Skeletal muscle satellite cell (primary cell): Measurements from ENCODE around the gene BLNK.

Experiments
- H3K27me3 ChIP-seq: 2 replicates; pipeline ENCODE4 v1.7.0; 2013; ENCODE audit warnings: low read length; ENCODE audit not compliant: control insufficient read depth, insufficient read depth
- H3K36me3 ChIP-seq: 2 replicates; pipeline ENCODE4 v1.7.0; 2013; ENCODE audit warnings: mild to moderate bottlenecking, control low read depth, low read length; ENCODE audit not compliant: insufficient read depth
- H3K4me1 ChIP-seq: 2 replicates; pipeline ENCODE4 v1.7.0; 2013; ENCODE audit warnings: low read length; ENCODE audit not compliant: control insufficient read depth, insufficient read depth
- H3K4me2 ChIP-seq: 2 replicates; pipeline ENCODE4 v1.7.0; 2013; ENCODE audit warnings: mild to moderate bottlenecking, low read length
- H3K4me3 ChIP-seq: 2 replicates; pipeline ENCODE4 v1.7.0; 2013; ENCODE audit warnings: low read length
- H3K9ac ChIP-seq: 2 replicates; pipeline ENCODE4 v1.7.0; 2013; ENCODE audit warnings: mild to moderate bottlenecking, low read depth, low read length, moderate library complexity
- H3K9me3 ChIP-seq: replicated peaks from 2 replicates; pipeline ENCODE4 v1.7.0; 2013; ENCODE audit warnings: mild to moderate bottlenecking, control low read depth, low read length

The BLNK gene

DNA sequence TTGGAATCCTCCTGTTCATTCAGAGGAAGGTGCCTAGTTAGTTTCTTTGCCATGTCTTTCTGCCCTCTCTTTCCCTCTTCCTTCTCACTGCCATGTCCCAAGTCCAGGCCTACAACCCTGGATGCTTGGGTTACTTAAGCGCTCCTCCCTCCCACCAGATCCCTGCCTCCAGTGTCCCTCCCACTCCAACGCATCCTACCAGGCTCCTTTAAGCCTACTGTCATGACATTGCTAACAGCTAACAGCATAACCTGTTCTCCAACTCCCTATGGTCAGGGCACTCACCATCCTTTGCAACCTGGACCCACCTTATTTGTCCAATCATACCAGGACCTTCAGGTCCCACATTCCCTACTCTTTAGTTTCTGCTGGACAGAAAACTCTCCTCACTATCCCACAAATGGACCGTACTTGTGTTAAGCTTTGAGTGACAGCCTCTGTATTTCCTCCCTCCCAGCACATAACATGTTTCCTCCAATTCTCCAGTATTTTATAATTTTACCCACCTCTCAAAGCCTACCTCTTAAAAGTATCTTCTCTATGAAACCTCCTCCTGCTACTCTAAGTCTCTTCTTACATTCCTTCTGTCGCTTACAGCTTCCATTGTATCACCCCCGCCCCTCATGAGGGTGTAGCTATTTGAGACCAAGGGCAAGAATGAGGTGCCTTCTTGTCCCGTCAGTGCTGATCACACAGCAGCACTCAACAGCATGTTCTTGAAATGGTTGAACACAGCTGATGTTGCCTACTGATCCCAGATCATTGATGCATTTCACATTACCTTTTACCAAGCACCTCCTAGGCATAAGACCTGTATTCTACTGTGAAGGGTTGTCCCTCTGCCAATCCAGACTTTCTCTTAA is 1.7 kb downstream of the BLNK start:
- Histone ChIP-seq H3K4me2 (no peak overlapping the region), H3K4me3 (no peak overlapping the region), H3K4me1 (no peaks in the 10 kb centered on the region), H3K36me3 (no peaks in the 10 kb centered on the region), H3K9ac (no peak overlapping the region), H3K27me3 (peaks cover 8% of the 10 kb centered on the region), H3K9me3 (no peaks in the 10 kb centered on the region)

DNA sequence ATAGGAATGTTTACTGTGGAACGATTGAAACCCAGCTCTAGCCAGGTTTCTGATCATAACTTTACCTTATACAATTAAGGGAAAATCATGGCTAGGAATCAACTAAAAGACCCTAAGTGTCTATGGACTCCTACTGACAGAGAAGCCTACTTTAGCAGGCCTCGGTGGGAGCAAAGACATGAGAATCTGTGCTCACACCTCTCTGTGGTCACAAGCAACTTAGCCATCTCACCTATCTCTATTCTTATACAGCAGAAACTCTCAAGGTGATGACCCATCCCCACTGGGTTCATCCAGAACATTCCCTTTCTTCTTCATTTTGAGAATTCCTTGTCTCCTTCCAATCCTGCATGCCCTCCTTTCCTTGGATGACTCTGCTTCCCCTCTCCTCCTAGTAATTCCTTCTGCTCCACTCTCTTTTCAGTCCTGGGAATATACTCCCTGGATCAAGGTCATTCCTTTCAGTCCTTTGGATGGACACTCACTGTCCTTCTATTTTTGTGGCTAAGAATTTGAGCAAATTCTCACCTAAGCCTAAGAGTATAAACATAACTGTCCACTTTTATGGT is 2.9 kb downstream of the BLNK start:
- no peaks in the 10 kb centered on the region for H3K9me3 ChIP-seq
- H3K27me3 ChIP-seq, result peaks cover 8% of the 10 kb centered on the region
- no peaks in the 10 kb centered on the region for H3K36me3 ChIP-seq
- no peaks in the 10 kb centered on the region for H3K4me1 ChIP-seq
- no peak overlapping the region for H3K9ac ChIP-seq
- no peak overlapping the region for H3K4me2 ChIP-seq
- H3K4me3 ChIP-seq, result no peak overlapping the region

DNA sequence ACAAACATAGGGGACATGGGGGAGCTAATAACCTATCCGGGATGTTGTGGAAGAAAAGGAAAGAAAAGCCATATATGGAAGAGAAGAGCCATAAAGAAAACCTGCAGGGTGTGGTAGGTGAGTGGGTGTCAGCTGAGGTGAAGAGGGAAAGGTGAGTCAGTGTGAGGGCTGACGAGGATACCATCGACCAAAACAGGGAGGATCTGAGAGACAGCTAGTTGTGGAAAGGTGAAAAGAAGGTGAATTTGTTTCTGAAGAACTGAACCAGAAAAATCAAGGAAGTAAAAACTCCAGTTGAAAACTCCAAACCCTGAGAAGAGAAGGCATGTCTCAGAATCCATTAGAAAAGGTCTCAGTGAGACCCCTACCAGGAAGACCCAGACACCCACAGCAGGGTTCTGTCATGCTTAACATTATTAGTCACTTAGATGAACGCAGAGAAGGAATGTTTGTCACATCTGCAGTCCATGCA is 4.1 kb downstream of the BLNK start:
- no peak overlapping the region for H3K9ac ChIP-seq
- H3K4me1 ChIP-seq, result no peaks in the 10 kb centered on the region
- H3K27me3 ChIP-seq, result peaks cover 6% of the 10 kb centered on the region
- no peaks in the 10 kb centered on the region for H3K36me3 ChIP-seq
- no peak overlapping the region for H3K4me2 ChIP-seq
- no peaks in the 10 kb centered on the region for H3K9me3 ChIP-seq
- H3K4me3 ChIP-seq, result no peak overlapping the region

DNA sequence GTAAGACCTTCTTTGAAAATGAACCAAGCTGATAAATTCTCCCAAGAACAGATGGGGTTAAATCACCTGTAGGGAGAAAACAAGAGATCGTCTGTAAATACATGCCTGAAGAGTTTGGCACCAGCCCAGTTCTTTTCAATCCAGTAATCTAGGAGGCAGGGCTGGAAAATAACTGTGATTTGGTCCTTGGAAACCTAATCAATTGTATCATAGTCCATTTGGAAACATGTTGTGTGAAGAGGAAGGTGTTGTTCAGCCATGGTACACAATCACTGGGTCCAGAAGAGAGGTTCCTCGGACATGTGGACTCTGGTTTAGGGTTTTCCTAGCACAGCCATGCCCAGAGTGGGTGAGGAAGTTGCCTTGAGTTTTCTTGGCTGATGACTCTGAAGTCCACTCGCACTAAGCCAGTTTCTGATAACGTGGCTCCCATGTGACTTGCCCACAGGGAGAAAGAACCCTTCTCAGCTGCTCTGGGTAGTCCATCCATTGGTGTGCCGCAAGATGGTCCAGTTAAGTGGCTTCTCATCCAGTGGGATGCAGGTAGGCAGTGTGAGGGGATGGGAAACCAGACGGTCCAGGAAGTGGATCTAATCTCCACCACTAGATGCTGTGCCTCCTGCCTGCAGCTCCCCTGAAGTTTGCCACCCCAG is 5.1 kb downstream of the BLNK start:
- no peaks in the 10 kb centered on the region for H3K4me1 ChIP-seq
- no peak overlapping the region for H3K4me3 ChIP-seq
- H3K9ac ChIP-seq, result no peak overlapping the region
- H3K27me3 ChIP-seq, result peaks cover 3% of the 10 kb centered on the region
- no peak overlapping the region for H3K4me2 ChIP-seq
- no peaks in the 10 kb centered on the region for H3K9me3 ChIP-seq
- no peaks in the 10 kb centered on the region for H3K36me3 ChIP-seq

DNA sequence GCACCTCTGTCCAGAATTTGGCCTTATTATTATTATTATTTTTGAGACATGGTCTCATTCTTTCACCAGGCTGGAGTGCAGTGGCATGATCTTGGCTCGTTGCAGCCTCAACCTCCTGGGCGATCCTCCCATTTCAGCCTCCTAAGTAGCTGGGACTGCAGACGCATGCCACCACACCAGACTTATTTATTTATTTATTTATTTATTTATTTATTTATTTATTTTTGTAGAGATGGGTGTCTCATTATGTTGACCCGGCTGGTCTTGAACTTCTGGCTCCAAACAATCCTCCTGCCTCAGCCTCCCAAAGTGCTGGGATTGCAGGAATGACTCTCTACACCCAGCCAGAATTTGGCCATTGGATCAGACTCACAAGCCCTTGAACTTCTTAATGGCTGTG is 6.4 kb downstream of the BLNK start:
- Histone ChIP-seq H3K4me3 (no peak overlapping the region), H3K4me1 (no peaks in the 10 kb centered on the region), H3K9ac (no peak overlapping the region), H3K9me3 (no peaks in the 10 kb centered on the region), H3K4me2 (no peak overlapping the region), H3K27me3 (peaks cover 3% of the 10 kb centered on the region), H3K36me3 (no peaks in the 10 kb centered on the region)

DNA sequence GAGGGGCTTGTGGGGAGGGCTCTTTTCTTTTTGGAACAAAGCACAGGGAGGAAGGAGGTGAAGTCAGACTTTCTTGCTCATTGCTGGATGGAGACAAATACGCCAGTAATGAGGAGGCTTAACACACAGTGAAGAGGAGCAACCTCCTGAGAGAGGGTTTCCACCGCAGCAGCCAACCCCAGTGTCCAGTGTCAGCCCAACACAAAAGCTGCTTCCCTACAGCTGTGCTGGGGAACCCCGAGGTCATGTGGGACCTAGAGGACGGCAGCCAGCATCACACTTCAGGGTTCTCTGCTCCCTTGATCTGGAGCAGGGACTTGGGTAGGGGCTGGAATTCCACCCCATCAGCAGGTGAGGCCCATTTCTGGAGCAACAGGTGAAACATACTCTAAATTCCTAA is 7.7 kb downstream of the BLNK start:
- Histone ChIP-seq H3K9me3 (no peaks in the 10 kb centered on the region), H3K27me3 (peaks cover 3% of the 10 kb centered on the region), H3K36me3 (no peaks in the 10 kb centered on the region), H3K9ac (no peak overlapping the region), H3K4me2 (no peak overlapping the region), H3K4me1 (no peaks in the 10 kb centered on the region), H3K4me3 (no peak overlapping the region)

DNA sequence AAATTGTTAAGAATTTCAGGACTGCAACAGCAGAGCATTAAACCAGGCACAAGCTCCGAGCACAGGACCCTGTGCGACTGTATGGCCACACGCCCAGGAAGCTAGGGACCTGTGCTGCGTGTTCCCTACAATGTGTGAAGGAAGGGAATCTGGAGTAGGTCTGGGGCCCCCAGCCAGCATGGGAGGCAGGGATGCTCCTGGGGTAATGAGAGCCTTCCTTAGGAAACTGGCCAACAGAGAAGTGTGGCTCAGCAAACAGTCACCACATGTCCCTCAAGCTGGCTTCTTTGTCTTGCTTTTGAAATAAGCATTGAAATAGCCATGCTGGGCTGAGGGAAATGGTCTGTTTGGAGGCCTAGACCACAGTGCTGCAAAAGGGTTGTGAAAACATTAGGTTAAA is 8.2 kb downstream of the BLNK start:
- Histone ChIP-seq H3K27me3 (peaks cover 3% of the 10 kb centered on the region), H3K9me3 (no peaks in the 10 kb centered on the region), H3K9ac (no peak overlapping the region), H3K36me3 (no peaks in the 10 kb centered on the region), H3K4me1 (no peaks in the 10 kb centered on the region), H3K4me2 (no peak overlapping the region), H3K4me3 (no peak overlapping the region)

DNA sequence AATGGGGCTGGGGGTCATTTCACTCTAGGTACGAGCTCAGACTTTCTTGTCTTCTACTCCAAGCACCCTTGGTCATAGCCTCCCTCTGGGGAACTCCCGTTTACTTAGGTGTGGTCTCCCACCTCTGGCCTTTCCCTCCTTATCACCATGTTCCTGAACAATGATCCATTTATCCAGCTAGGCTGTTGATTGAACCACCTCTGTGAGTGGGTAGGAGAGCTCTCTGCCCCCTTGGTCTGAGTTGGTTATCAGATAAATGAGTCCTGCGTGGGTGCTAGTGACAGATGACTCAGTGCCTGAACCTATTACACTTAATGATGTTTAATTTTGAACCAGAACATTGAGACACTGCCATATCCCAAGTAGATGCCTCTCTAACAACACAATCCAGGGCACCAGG is 9.4 kb downstream of the BLNK start:
- no peaks in the 10 kb centered on the region for H3K4me1 ChIP-seq
- H3K4me3 ChIP-seq, result no peak overlapping the region
- H3K27me3 ChIP-seq, result peaks cover 3% of the 10 kb centered on the region
- H3K36me3 ChIP-seq, result no peaks in the 10 kb centered on the region
- no peak overlapping the region for H3K9ac ChIP-seq
- H3K9me3 ChIP-seq, result no peaks in the 10 kb centered on the region
- H3K4me2 ChIP-seq, result no peak overlapping the region

DNA sequence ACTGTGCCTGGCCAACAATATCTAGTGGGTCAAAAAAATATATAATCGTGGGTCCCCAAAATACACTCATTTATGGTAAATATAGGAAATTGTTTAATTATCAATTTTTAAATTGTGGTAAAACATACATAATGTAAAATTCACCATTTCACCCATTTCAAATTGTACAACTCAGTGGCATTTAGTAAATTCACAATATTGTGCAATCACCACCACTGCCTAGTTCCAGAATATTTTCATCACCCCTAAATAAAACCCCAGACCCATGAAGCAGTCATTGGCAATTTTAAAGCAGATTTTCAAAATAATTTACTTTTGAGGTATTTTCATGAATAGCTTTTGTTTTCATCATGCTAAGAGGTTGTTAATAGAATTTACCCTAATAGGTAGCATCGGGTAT is 10.2 kb downstream of the BLNK start:
- Histone ChIP-seq H3K4me1 (no peaks in the 10 kb centered on the region), H3K9me3 (no peaks in the 10 kb centered on the region), H3K4me2 (no peak overlapping the region), H3K4me3 (no peak overlapping the region), H3K27me3 (peaks cover 3% of the 10 kb centered on the region), H3K9ac (no peak overlapping the region), H3K36me3 (no peaks in the 10 kb centered on the region)

DNA sequence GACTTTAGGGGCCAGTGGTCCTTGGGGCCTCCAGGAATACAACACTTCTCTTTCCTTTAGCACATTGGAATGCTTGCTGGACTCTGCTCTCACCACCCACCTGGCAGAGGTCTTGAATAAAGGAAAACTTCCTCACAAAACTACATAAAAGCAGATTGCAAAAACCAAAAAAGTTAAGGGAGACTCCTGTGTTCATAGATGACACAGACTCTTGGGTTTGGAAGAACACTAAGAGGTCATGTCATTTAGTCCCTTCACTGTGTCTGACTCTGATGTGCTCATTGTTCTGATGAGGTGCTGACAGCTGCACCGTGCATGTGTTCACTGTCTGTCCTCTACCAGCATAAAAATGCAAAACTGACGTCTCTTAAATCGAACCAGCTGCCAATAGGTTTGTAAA is 11.4 kb downstream of the BLNK start:
- H3K27me3 ChIP-seq, result no peaks in the 10 kb centered on the region
- no peak overlapping the region for H3K4me3 ChIP-seq
- no peaks in the 10 kb centered on the region for H3K36me3 ChIP-seq
- H3K9me3 ChIP-seq, result no peaks in the 10 kb centered on the region
- H3K9ac ChIP-seq, result no peak overlapping the region
- no peak overlapping the region for H3K4me2 ChIP-seq
- H3K4me1 ChIP-seq, result no peaks in the 10 kb centered on the region

DNA sequence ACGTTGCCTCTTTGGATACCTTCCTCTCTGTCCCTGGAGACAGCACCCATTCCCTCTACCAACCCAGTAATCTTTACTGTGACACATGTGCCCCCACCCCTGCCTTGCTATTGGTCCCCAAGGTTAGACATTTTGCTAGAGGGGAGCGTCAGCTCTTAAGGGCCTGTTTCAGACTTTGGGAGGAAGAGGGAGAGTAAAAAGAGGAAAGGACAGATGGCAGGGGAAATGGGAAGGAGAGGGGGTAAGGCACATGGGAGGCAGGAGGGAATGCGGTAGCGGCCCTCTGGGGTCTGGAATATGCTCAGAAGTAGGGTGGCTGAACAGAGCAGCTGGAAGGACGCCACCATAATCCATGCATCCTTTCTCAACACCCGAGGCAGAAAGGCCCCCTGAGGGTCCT is 12.2 kb downstream of the BLNK start:
- Histone ChIP-seq H3K36me3 (no peaks in the 10 kb centered on the region), H3K4me2 (no peak overlapping the region), H3K4me1 (no peaks in the 10 kb centered on the region), H3K4me3 (no peak overlapping the region), H3K27me3 (no peaks in the 10 kb centered on the region), H3K9me3 (no peaks in the 10 kb centered on the region), H3K9ac (no peak overlapping the region)
